Ishikawa (cell line): ENCODE measurements around the gene COQ8B.

Experiments
- CEBPB ChIP-seq: IDR thresholded peaks from 2 replicates; pipeline ENCODE4 v1.6.1; 2012
- EGR1 ChIP-seq: IDR thresholded peaks from 2 replicates; pipeline ENCODE4 v1.6.1; 2012
- EP300 ChIP-seq: IDR thresholded peaks from 2 replicates; pipeline ENCODE4 v1.6.1; 2012; ENCODE audit warnings: borderline replicate concordance
- TAF1 ChIP-seq: IDR thresholded peaks from 2 replicates; pipeline ENCODE4 v1.6.1; 2012; ENCODE audit warnings: low read depth, mild to moderate bottlenecking
- TEAD4 ChIP-seq: IDR thresholded peaks from 2 replicates; pipeline ENCODE4 v1.6.1; 2012
- YY1 ChIP-seq: IDR thresholded peaks from 2 replicates; pipeline ENCODE4 v1.6.1; 2012; ENCODE audit warnings: low read depth
- TF ChIP-seq, protein P1 (sequence below): IDR thresholded peaks from 2 replicates; pipeline ENCODE4 v1.6.1; 2012
- TF ChIP-seq, protein P2 (sequence below): IDR thresholded peaks from 2 replicates; pipeline ENCODE4 v1.6.1; 2012; ENCODE audit warnings: low read depth, mild to moderate bottlenecking

DNA sequence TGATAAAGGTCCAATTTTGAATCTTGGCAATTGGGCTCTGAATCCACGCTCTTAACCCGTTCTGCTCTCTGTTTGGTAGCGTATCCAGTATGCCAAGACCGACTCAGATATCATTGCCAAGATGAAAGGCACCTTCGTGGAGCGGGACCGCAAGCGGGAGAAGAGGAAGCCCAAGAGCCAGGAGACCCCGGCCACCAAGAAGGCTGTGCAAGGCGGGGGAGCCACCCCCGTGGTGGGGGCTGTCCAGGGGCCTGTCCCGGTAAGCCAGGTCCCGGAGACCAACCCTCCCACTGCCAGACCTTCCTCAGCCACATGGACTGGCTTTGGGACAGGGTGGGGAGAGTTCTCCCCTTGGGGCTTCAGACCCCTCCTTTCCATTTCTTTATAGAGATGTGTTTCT, 42.7 kb upstream of the COQ8B start:
- TF ChIP-seq, protein P1, sequence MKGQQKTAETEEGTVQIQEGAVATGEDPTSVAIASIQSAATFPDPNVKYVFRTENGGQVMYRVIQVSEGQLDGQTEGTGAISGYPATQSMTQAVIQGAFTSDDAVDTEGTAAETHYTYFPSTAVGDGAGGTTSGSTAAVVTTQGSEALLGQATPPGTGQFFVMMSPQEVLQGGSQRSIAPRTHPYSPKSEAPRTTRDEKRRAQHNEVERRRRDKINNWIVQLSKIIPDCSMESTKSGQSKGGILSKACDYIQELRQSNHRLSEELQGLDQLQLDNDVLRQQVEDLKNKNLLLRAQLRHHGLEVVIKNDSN = no peak
- TF ChIP-seq TAF1 = no peak
- TF ChIP-seq CEBPB = no peak
- no peak for TF ChIP-seq TEAD4
- no peak for TF ChIP-seq YY1
- no peak for TF ChIP-seq EP300
- TF ChIP-seq, protein P2, sequence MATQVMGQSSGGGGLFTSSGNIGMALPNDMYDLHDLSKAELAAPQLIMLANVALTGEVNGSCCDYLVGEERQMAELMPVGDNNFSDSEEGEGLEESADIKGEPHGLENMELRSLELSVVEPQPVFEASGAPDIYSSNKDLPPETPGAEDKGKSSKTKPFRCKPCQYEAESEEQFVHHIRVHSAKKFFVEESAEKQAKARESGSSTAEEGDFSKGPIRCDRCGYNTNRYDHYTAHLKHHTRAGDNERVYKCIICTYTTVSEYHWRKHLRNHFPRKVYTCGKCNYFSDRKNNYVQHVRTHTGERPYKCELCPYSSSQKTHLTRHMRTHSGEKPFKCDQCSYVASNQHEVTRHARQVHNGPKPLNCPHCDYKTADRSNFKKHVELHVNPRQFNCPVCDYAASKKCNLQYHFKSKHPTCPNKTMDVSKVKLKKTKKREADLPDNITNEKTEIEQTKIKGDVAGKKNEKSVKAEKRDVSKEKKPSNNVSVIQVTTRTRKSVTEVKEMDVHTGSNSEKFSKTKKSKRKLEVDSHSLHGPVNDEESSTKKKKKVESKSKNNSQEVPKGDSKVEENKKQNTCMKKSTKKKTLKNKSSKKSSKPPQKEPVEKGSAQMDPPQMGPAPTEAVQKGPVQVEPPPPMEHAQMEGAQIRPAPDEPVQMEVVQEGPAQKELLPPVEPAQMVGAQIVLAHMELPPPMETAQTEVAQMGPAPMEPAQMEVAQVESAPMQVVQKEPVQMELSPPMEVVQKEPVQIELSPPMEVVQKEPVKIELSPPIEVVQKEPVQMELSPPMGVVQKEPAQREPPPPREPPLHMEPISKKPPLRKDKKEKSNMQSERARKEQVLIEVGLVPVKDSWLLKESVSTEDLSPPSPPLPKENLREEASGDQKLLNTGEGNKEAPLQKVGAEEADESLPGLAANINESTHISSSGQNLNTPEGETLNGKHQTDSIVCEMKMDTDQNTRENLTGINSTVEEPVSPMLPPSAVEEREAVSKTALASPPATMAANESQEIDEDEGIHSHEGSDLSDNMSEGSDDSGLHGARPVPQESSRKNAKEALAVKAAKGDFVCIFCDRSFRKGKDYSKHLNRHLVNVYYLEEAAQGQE = no peak
- TF ChIP-seq EGR1 = no peak
